Measurements from ENCODE around the gene ARHGEF28. TPM values are rescaled to one million over a fixed set of nuclear protein-coding genes. Genes with fewer than 3 reads are reported as not detected.

ARHGEF28 gene
- total and polyA plus RNA-seq, 4 experiments from 2014 or later: not detected

DNA sequence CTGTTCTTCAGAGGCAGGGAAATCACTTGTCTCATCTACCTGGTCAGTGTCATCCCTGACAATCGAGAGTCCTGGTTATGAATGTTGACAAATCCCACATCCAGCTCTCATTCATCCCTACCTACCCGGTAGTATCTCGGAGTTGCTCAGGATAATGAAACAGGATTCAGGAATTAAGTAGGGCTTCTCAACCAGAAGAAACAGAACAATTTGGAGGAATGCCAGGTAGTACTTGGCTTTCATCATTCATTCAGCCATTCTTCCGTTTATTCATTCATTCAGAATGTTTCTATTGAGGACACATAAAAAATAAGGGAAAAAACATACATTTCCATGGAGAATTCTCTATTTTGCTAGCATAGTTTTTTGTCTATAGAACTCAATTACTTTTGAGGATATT, 195.0 kb downstream of the ARHGEF28 start:
- H3K27me3 Mint-ChIP-seq: peaks cover 0 to 3% of the 10 kb centered on the region in 2 donors

GRCh38 chr5:73822278-73822988, 196.4 kb downstream of the ARHGEF28 start:
- H3K27ac ChIP-seq (ENCODE audit: low read depth, low read length): no peak overlapping the region
- intact Hi-C loops (cut with micrococcal nuclease): no loop called here
- peaks cover 0 to 3% of the 10 kb centered on the region in 2 donors for H3K27me3 Mint-ChIP-seq
- DNase-seq: no peak
- H3K4me3 Mint-ChIP-seq: no peak overlapping the region
- ChIA-PET CTCF (ENCODE audit: partially characterized antibody) (no interaction called here), POLR2A (ENCODE audit: partially characterized antibody) (no interaction called here)
- no peaks in the 10 kb centered on the region for H3K36me3 ChIP-seq (ENCODE audit: insufficient read depth, low read length)
- no peaks in the 10 kb centered on the region for H3K9me3 Mint-ChIP-seq
- no peaks in the 10 kb centered on the region for H3K9me3 ChIP-seq (ENCODE audit: control insufficient read depth in 1 of 2, low read length in 2 of 2)
- peaks cover 3% of the 10 kb centered on the region for H3K27me3 ChIP-seq (ENCODE audit: insufficient read depth, low read length)
- no peaks in the 10 kb centered on the region for H3K4me1 ChIP-seq (ENCODE audit: insufficient read depth, low read length)
- H3K36me3 Mint-ChIP-seq: no peaks in the 10 kb centered on the region
- no peak overlapping the region for H3K4me3 ChIP-seq (ENCODE audit: low read length in 2 of 2)
- H3K27ac Mint-ChIP-seq: no peak overlapping the region
- H3K4me1 Mint-ChIP-seq: no peaks in the 10 kb centered on the region

More for the DNA sequence above, 195.0 kb downstream of the ARHGEF28 start:
- ChIA-PET POLR2A (ENCODE audit: partially characterized antibody) (no interaction called here), CTCF (ENCODE audit: partially characterized antibody) (no interaction called here)
- H3K9me3 Mint-ChIP-seq: no peaks in the 10 kb centered on the region
- peaks cover 3% of the 10 kb centered on the region for H3K27me3 ChIP-seq (ENCODE audit: insufficient read depth, low read length)
- no peaks in the 10 kb centered on the region for H3K36me3 Mint-ChIP-seq
- no peak overlapping the region for H3K4me3 ChIP-seq (ENCODE audit: low read length in 2 of 2)
- H3K4me1 ChIP-seq (ENCODE audit: insufficient read depth, low read length): no peaks in the 10 kb centered on the region
- no peaks in the 10 kb centered on the region for H3K36me3 ChIP-seq (ENCODE audit: insufficient read depth, low read length)
- H3K4me1 Mint-ChIP-seq: no peaks in the 10 kb centered on the region
- no peak overlapping the region for H3K27ac Mint-ChIP-seq
- no peak overlapping the region for H3K4me3 Mint-ChIP-seq
- H3K9me3 ChIP-seq (ENCODE audit: control insufficient read depth in 1 of 2, low read length in 2 of 2): no peaks in the 10 kb centered on the region
- no peak overlapping the region for H3K27ac ChIP-seq (ENCODE audit: low read depth, low read length)
- no peak for DNase-seq
- intact Hi-C loops (cut with micrococcal nuclease): no loop called here

DNA sequence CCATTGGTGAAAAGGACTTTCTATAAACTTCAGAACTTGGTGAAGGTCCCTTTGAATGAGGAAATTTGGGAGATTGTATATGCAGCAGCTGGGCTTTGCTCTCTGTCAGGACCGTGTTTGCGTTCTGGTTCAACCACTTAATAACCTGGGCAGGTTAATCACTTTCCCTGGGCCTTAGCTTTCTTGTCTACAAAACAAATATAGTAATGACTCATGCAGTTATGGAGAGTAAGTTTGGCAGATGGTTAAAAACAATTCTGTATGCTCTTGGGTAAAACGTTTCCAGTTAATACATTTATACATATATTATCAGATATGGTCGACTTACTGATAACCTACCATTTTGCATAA, 197.0 kb downstream of the ARHGEF28 start:
- ChIA-PET CTCF (ENCODE audit: partially characterized antibody) (no interaction called here), POLR2A (ENCODE audit: partially characterized antibody) (no interaction called here)
- Histone ChIP-seq H3K27ac (ENCODE audit: low read depth, low read length) (no peak overlapping the region), H3K36me3 (ENCODE audit: insufficient read depth, low read length) (no peaks in the 10 kb centered on the region), H3K4me1 (ENCODE audit: insufficient read depth, low read length) (no peaks in the 10 kb centered on the region), H3K9me3 (ENCODE audit: control insufficient read depth in 1 of 2, low read length in 2 of 2) (no peaks in the 10 kb centered on the region), H3K4me3 (ENCODE audit: low read length in 2 of 2) (no peak overlapping the region), H3K27me3 (ENCODE audit: insufficient read depth, low read length) (peaks cover 3% of the 10 kb centered on the region)
- Mint-ChIP-seq H3K9me3 (no peaks in the 10 kb centered on the region), H3K27ac (no peak overlapping the region), H3K27me3 (peaks cover 0 to 3% of the 10 kb centered on the region in 2 donors), H3K36me3 (no peaks in the 10 kb centered on the region), H3K4me1 (no peaks in the 10 kb centered on the region), H3K4me3 (no peak overlapping the region)
- DNase-seq: no peak
- intact Hi-C loops (cut with micrococcal nuclease): no loop called here

GRCh38 chr5:73823508-73823925, 197.5 kb downstream of the ARHGEF28 start:
- Mint-ChIP-seq H3K27me3 (peaks cover 0 to 3% of the 10 kb centered on the region in 2 donors), H3K36me3 (no peaks in the 10 kb centered on the region), H3K27ac (no peak overlapping the region), H3K4me3 (no peak overlapping the region), H3K9me3 (no peaks in the 10 kb centered on the region), H3K4me1 (no peaks in the 10 kb centered on the region)
- CTCF ChIA-PET (ENCODE audit: partially characterized antibody): no interaction called here
- H3K27ac ChIP-seq (ENCODE audit: low read depth, low read length): no peak overlapping the region
- no peaks in the 10 kb centered on the region for H3K9me3 ChIP-seq (ENCODE audit: control insufficient read depth in 1 of 2, low read length in 2 of 2)
- intact Hi-C loops (cut with micrococcal nuclease): no loop called here
- POLR2A ChIA-PET (ENCODE audit: partially characterized antibody): no interaction called here
- no peaks in the 10 kb centered on the region for H3K36me3 ChIP-seq (ENCODE audit: insufficient read depth, low read length)
- no peak overlapping the region for H3K4me3 ChIP-seq (ENCODE audit: low read length in 2 of 2)
- DNase-seq: no peak
- peaks cover 3% of the 10 kb centered on the region for H3K27me3 ChIP-seq (ENCODE audit: insufficient read depth, low read length)
- H3K4me1 ChIP-seq (ENCODE audit: insufficient read depth, low read length): no peaks in the 10 kb centered on the region

- Histone ChIP-seq H3K4me3 (ENCODE audit: low read length in 2 of 2) (no peak overlapping the region), H3K27ac (ENCODE audit: low read depth, low read length) (no peak overlapping the region), H3K9me3 (ENCODE audit: control insufficient read depth in 1 of 2, low read length in 2 of 2) (no peaks in the 10 kb centered on the region), H3K36me3 (ENCODE audit: insufficient read depth, low read length) (no peaks in the 10 kb centered on the region), H3K27me3 (ENCODE audit: insufficient read depth, low read length) (peaks cover 3% of the 10 kb centered on the region), H3K4me1 (ENCODE audit: insufficient read depth, low read length) (no peaks in the 10 kb centered on the region)
- Mint-ChIP-seq H3K27me3 (peaks cover 0 to 5% of the 10 kb centered on the region in 2 donors), H3K4me3 (no peak overlapping the region), H3K27ac (no peak overlapping the region), H3K9me3 (no peaks in the 10 kb centered on the region), H3K36me3 (no peaks in the 10 kb centered on the region), H3K4me1 (no peaks in the 10 kb centered on the region)
- POLR2A ChIA-PET (ENCODE audit: partially characterized antibody): no interaction called here
- CTCF ChIA-PET (ENCODE audit: partially characterized antibody): no interaction called here
- intact Hi-C loops (cut with micrococcal nuclease): no loop called here
- DNase-seq: no peak
Observed at GRCh38 chr5:73825199-73825598, 199.2 kb downstream of the ARHGEF28 start.

- Mint-ChIP-seq H3K4me3 (no peak overlapping the region), H3K27ac (no peak overlapping the region), H3K36me3 (no peaks in the 10 kb centered on the region), H3K27me3 (peaks cover 0 to 5% of the 10 kb centered on the region in 2 donors), H3K9me3 (no peaks in the 10 kb centered on the region), H3K4me1 (no peaks in the 10 kb centered on the region)
- DNase-seq: no peak
- intact Hi-C loops (cut with micrococcal nuclease): no loop called here
- CTCF ChIA-PET (ENCODE audit: partially characterized antibody): no interaction called here
- Histone ChIP-seq H3K4me1 (ENCODE audit: insufficient read depth, low read length) (no peaks in the 10 kb centered on the region), H3K27me3 (ENCODE audit: insufficient read depth, low read length) (peaks cover 3% of the 10 kb centered on the region), H3K36me3 (ENCODE audit: insufficient read depth, low read length) (no peaks in the 10 kb centered on the region), H3K4me3 (ENCODE audit: low read length in 2 of 2) (no peak overlapping the region), H3K9me3 (ENCODE audit: control insufficient read depth in 1 of 2, low read length in 2 of 2) (no peaks in the 10 kb centered on the region), H3K27ac (ENCODE audit: low read depth, low read length) (no peak overlapping the region)
- POLR2A ChIA-PET (ENCODE audit: partially characterized antibody): no interaction called here
Observed at GRCh38 chr5:73825736-73826135, 199.7 kb downstream of the ARHGEF28 start.

DNA sequence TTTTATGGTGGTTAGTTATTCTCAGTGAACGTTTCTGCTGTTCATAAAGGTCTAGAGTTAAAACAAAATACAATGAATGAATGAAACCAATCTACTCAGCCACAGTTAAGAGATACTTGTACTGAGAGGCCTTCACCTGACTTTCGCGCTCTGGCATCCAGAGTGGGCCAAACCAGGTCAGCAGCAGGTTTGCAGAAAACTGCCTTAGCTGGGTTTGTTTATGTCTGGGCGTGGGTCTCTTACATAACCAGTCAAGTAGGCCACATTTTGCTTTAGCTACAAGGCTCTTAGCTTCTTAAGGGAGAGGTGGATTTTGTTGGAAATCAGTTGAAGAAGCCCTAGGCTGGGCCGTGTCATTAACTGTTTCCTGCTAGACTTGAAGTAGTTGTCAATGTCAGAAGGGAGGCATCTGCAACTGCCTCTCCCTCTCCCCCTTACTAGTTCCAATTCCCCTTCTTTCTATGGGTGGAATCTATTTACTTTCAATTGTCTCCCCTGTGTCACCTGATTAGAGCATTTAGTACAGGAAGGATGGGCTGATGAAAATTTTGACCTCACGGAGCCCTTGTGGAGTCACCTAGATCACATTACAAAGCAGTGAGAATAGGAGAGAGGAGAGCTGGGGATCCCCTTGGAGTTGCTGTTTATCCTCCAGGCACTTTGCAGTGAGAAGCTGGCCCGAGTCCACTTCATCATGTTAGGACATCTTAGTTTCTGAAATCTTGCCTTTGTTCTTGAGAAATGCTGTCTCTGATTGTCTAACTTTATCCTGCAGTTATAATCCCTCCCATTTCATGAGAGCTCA, 200.5 kb downstream of the ARHGEF28 start:
- H3K4me3 ChIP-seq (ENCODE audit: low read length in 2 of 2): no peak overlapping the region
- no peak for DNase-seq
- no peaks in the 10 kb centered on the region for H3K4me1 ChIP-seq (ENCODE audit: insufficient read depth, low read length)
- Mint-ChIP-seq H3K4me1 (no peaks in the 10 kb centered on the region), H3K4me3 (no peak overlapping the region), H3K9me3 (no peaks in the 10 kb centered on the region), H3K36me3 (no peaks in the 10 kb centered on the region), H3K27ac (no peak overlapping the region), H3K27me3 (peaks cover 0 to 5% of the 10 kb centered on the region in 2 donors)
- H3K9me3 ChIP-seq (ENCODE audit: control insufficient read depth in 1 of 2, low read length in 2 of 2): no peaks in the 10 kb centered on the region
- H3K27me3 ChIP-seq (ENCODE audit: insufficient read depth, low read length): peaks cover 2% of the 10 kb centered on the region
- POLR2A ChIA-PET (ENCODE audit: partially characterized antibody): no interaction called here
- H3K27ac ChIP-seq (ENCODE audit: low read depth, low read length): no peak overlapping the region
- H3K36me3 ChIP-seq (ENCODE audit: insufficient read depth, low read length): no peaks in the 10 kb centered on the region
- CTCF ChIA-PET (ENCODE audit: partially characterized antibody): interaction anchor here (1.3 kb wide), 1 partner anchor 35 kb away, joined by 3 read pairs; no protein-coding TSS in a partner anchor
- intact Hi-C loops (cut with micrococcal nuclease): no loop called here

Measured in CD4-positive, alpha-beta memory T cell (primary cell).